ENCODE measurements around the gene PGLYRP3.

DNA sequence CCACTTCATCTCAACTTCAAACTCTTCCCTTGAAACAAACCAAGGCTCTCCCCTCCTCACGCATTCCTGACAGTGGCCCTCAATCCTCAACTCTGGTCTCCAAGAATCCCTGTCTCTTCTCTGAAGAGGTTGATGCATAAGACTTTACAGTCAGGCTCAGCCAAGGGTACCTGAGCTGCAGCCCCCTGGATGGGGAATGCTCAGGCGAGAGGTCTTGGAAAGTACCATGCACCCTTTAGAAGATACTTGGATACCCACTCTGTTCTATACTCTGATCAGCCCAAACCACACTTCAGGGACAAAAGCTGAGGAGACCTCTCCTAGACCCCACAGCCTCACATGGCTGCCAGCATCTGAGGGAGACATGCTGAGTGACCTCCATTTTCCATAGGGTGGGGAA is 536 bp upstream of the PGLYRP3 start:
- TF ChIP-seq FOXM1 (IDR thresholded peaks at IDR 0.05; ENCODE audit: low read depth): no peak
- TF ChIP-seq FOXM1 (CRISPR knock-in tag; IDR thresholded peaks at IDR 0.05; ENCODE audit: low read depth): no peak
- no peak for TF ChIP-seq TEAD4 (IDR thresholded peaks at IDR 0.05; ENCODE audit: low read length)
- TF ChIP-seq TEAD4 (CRISPR knock-in tag; IDR thresholded peaks at IDR 0.05; ENCODE audit: borderline replicate concordance): no peak
- no peak for TF ChIP-seq RAD21 (CRISPR knock-in tag; conservative IDR thresholded peaks at IDR 0.05 in 1 of 2, IDR thresholded peaks at IDR 0.05 in 1 of 2)
- no peak for TF ChIP-seq ETV6 (IDR thresholded peaks at IDR 0.05; ENCODE audit: borderline replicate concordance in 1 of 2, low read depth in 2 of 2, low read length in 1 of 2)
- TF ChIP-seq ETV6 (CRISPR knock-in tag; IDR thresholded peaks at IDR 0.05; ENCODE audit: borderline replicate concordance): no peak

Measured in K562 (cell line).